Measurements from ENCODE around the gene DNAH11. TPM values are rescaled to one million over a fixed set of nuclear protein-coding genes. Genes with fewer than 3 reads are reported as not detected.

Gene DNAH11
- total and polyA plus RNA-seq, 9 of the 15 experiments (the other 6 are each of a cell fraction or from before 2014, with no cell fraction given) = under 0.01 TPM; not detected in 7

DNA sequence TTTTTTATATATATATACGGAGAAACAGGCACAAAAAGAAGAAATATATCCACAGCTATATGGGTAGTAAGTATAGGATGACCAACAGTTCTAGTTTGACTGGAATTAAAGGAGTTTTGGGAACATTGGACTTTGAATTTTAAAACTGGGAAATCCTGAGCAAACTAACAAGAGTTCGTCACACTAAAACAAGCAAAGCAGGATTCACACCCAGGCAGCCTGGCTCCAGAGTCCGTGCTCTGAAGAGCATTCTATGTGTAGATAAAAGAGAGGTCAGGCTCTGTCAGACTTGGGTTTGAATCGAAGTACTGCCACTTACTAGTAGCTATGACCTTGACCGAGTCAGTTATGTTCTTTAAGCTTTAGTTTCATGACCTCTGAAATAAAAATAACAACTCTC, 191.0 kb downstream of the DNAH11 start:
- Histone ChIP-seq H3K4me1 (replicated peaks in 1 of 2; ENCODE audit: control insufficient read depth in 2 of 2, insufficient read depth in 2 of 2, low read length in 2 of 2) (no peaks in the 10 kb centered on the region), H3K9me3 (replicated peaks; ENCODE audit: control insufficient read depth, insufficient read depth, low read depth, low read length) (no peaks in the 10 kb centered on the region), H3K27me3 (ENCODE audit: control insufficient read depth in 2 of 2, insufficient read depth in 2 of 2, low read length in 2 of 2) (peaks cover 0 to 2% of the 10 kb centered on the region in 2 experiments; a peak in 1 of 5 replicates), H3K4me2 (ENCODE audit: insufficient read depth, low read length) (no peak overlapping the region), H3K79me2 (ENCODE audit: control insufficient read depth, insufficient read depth, low read length) (no peaks in the 10 kb centered on the region), H3K27ac (ENCODE audit: extremely low read depth, low read depth, low read length) (no peak overlapping the region), H3K36me3 (ENCODE audit: control insufficient read depth, insufficient read depth, low read length) (no peaks in the 10 kb centered on the region), H3K4me3 (no peak overlapping the region), H2AFZ (ENCODE audit: low read depth, low read length) (no peak overlapping the region), H3K9ac (ENCODE audit: insufficient read depth in 1 of 2, low read depth in 2 of 2, low read length in 2 of 2) (no peak overlapping the region), H4K20me1 (replicated peaks; ENCODE audit: control insufficient read depth, insufficient read depth, low read length) (no peaks in the 10 kb centered on the region), H3K9me1 (ENCODE audit: control insufficient read depth, insufficient read depth, low read length) (no peaks in the 10 kb centered on the region)
- FAIRE-seq (no peak), ATAC-seq (no peak), DNase-seq (ENCODE audit: extremely low read depth in 1 of 4, low spot score in 3 of 4) (no peak)
- ChIA-PET CTCF (ENCODE audit: low intra/inter-chr PET ratio) (no interaction called here), POLR2A (no interaction called here)
- TF ChIP-seq, protein P1, sequence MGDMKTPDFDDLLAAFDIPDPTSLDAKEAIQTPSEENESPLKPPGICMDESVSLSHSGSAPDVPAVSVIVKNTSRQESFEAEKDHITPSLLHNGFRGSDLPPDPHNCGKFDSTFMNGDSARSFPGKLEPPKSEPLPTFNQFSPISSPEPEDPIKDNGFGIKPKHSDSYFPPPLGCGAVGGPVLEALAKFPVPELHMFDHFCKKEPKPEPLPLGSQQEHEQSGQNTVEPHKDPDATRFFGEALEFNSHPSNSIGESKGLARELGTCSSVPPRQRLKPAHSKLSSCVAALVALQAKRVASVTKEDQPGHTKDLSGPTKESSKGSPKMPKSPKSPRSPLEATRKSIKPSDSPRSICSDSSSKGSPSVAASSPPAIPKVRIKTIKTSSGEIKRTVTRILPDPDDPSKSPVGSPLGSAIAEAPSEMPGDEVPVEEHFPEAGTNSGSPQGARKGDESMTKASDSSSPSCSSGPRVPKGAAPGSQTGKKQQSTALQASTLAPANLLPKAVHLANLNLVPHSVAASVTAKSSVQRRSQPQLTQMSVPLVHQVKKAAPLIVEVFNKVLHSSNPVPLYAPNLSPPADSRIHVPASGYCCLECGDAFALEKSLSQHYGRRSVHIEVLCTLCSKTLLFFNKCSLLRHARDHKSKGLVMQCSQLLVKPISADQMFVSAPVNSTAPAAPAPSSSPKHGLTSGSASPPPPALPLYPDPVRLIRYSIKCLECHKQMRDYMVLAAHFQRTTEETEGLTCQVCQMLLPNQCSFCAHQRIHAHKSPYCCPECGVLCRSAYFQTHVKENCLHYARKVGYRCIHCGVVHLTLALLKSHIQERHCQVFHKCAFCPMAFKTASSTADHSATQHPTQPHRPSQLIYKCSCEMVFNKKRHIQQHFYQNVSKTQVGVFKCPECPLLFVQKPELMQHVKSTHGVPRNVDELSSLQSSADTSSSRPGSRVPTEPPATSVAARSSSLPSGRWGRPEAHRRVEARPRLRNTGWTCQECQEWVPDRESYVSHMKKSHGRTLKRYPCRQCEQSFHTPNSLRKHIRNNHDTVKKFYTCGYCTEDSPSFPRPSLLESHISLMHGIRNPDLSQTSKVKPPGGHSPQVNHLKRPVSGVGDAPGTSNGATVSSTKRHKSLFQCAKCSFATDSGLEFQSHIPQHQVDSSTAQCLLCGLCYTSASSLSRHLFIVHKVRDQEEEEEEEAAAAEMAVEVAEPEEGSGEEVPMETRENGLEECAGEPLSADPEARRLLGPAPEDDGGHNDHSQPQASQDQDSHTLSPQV (IDR thresholded peaks at IDR 0.05) = no peak
- BruUV-seq (replicated peaks) = no TSS peak
- intact Hi-C loops (cut with micrococcal nuclease) (no loop called here), in situ Hi-C loops (cut with MboI) (no loop called here)
- 0% methylated on average over 5 of the region's 5 CpGs for WGBS (ENCODE audit: insufficient coverage, low coverage, missing lambda C conversion rate)

DNA sequence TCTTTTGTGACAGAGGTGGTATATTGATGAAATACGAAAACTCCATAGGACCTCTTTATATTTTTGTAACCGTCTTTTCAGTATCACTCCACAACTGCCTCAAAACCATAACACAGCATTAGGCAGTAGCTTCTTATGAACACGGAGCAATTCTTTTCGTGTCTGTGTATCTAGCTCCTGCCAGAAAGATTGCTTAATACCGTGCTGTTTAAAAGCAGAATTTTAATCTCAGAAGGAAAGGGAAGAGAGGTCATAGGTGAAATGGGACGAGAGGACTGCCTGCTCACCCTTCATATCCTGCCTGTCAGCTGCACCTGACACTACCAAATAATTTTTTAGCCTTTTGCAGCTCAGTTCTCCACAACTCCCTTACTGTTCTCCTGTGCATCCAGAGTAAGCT, 200.7 kb downstream of the DNAH11 start:
- in situ Hi-C loops (cut with MboI) = no loop called here
- H3K9me1 ChIP-seq (ENCODE audit: control insufficient read depth, insufficient read depth, low read length) = no peaks in the 10 kb centered on the region
- DNase-seq (ENCODE audit: extremely low read depth in 1 of 4, low spot score in 3 of 4) (no peak), FAIRE-seq (no peak), ATAC-seq (no peak)
- H3K9me3 ChIP-seq (replicated peaks; ENCODE audit: control insufficient read depth, insufficient read depth, low read depth, low read length) = no peaks in the 10 kb centered on the region
- intact Hi-C loops (cut with micrococcal nuclease) = no loop called here
- WGBS (ENCODE audit: insufficient coverage, low coverage, missing lambda C conversion rate) = under 1% methylated on average over 6 of the region's 6 CpGs
- H3K4me2 ChIP-seq (ENCODE audit: insufficient read depth, low read length) = no peak overlapping the region
- no TSS peak for BruUV-seq (replicated peaks)
- H3K4me1 ChIP-seq (replicated peaks in 1 of 2; ENCODE audit: control insufficient read depth in 2 of 2, insufficient read depth in 2 of 2, low read length in 2 of 2) = no peaks in the 10 kb centered on the region
- ChIA-PET CTCF (ENCODE audit: low intra/inter-chr PET ratio) (no interaction called here), POLR2A (no interaction called here)
- no peak overlapping the region for H2AFZ ChIP-seq (ENCODE audit: low read depth, low read length)
- H3K36me3 ChIP-seq (ENCODE audit: control insufficient read depth, insufficient read depth, low read length) = no peaks in the 10 kb centered on the region
- no peak overlapping the region for H3K27ac ChIP-seq (ENCODE audit: extremely low read depth, low read depth, low read length)
- no peaks in the 10 kb centered on the region for H4K20me1 ChIP-seq (replicated peaks; ENCODE audit: control insufficient read depth, insufficient read depth, low read length)
- H3K79me2 ChIP-seq (ENCODE audit: control insufficient read depth, insufficient read depth, low read length) = no peaks in the 10 kb centered on the region
- H3K27me3 ChIP-seq (ENCODE audit: control insufficient read depth in 2 of 2, insufficient read depth in 2 of 2, low read length in 2 of 2) = peaks cover 0 to 5% of the 10 kb centered on the region in 2 experiments; a peak in 1 of 5 replicates
- no peak overlapping the region for H3K4me3 ChIP-seq
- no peak overlapping the region for H3K9ac ChIP-seq (ENCODE audit: insufficient read depth in 1 of 2, low read depth in 2 of 2, low read length in 2 of 2)
- TF ChIP-seq ZNF75A (CRISPR knock-in tag; IDR thresholded peaks at IDR 0.05) (no peak), ZNF384 (IDR thresholded peaks at IDR 0.05; ENCODE audit: low read depth, low read length) (no peak), ERF (CRISPR knock-in tag; IDR thresholded peaks at IDR 0.05) (no peak), SRSF3 (IDR thresholded peaks at IDR 0.05; ENCODE audit: insufficient read depth, low read length) (no peak), OTX1 (CRISPR knock-in tag; IDR thresholded peaks at IDR 0.05) (no peak), KAT8 (IDR thresholded peaks at IDR 0.05; ENCODE audit: low read depth) (no peak)
- TF ChIP-seq, protein P2, sequence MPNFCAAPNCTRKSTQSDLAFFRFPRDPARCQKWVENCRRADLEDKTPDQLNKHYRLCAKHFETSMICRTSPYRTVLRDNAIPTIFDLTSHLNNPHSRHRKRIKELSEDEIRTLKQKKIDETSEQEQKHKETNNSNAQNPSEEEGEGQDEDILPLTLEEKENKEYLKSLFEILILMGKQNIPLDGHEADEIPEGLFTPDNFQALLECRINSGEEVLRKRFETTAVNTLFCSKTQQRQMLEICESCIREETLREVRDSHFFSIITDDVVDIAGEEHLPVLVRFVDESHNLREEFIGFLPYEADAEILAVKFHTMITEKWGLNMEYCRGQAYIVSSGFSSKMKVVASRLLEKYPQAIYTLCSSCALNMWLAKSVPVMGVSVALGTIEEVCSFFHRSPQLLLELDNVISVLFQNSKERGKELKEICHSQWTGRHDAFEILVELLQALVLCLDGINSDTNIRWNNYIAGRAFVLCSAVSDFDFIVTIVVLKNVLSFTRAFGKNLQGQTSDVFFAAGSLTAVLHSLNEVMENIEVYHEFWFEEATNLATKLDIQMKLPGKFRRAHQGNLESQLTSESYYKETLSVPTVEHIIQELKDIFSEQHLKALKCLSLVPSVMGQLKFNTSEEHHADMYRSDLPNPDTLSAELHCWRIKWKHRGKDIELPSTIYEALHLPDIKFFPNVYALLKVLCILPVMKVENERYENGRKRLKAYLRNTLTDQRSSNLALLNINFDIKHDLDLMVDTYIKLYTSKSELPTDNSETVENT (CRISPR knock-in tag; IDR thresholded peaks at IDR 0.05) = no peak
- TF ChIP-seq, protein P3, sequence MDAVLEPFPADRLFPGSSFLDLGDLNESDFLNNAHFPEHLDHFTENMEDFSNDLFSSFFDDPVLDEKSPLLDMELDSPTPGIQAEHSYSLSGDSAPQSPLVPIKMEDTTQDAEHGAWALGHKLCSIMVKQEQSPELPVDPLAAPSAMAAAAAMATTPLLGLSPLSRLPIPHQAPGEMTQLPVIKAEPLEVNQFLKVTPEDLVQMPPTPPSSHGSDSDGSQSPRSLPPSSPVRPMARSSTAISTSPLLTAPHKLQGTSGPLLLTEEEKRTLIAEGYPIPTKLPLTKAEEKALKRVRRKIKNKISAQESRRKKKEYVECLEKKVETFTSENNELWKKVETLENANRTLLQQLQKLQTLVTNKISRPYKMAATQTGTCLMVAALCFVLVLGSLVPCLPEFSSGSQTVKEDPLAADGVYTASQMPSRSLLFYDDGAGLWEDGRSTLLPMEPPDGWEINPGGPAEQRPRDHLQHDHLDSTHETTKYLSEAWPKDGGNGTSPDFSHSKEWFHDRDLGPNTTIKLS (IDR thresholded peaks at IDR 0.05; ENCODE audit: borderline replicate concordance, low read depth) = no peak

Measured in K562 (cell line).